K562 (cell line): Measurements from ENCODE around the gene UBAP2. TPM values are rescaled to one million over a fixed set of nuclear protein-coding genes. Genes with fewer than 3 reads are reported as not detected.

ENCODE experiments used
- ATF7 ChIP-seq: fragments of 450-650 bp; IDR thresholded peaks from 2 replicates; pipeline ENCODE4 v1.7.1; 2014; ENCODE audit warnings: mild to moderate bottlenecking, moderate library complexity
- E2F3 ChIP-seq: fragments of 250-450 bp; sonication (Bioruptor Pico); IDR thresholded peaks from 2 replicates; pipeline ENCODE4 v1.4.0; 2020; ENCODE audit warnings: mild to moderate bottlenecking
- ETS1 ChIP-seq: conservative IDR thresholded peaks from 2 replicates; pipeline ENCODE4 v1.6.1; 2011; ENCODE audit warnings: low read depth, mild to moderate bottlenecking, low read length; ENCODE audit not compliant: control insufficient read depth
- FOXM1 ChIP-seq, 2 experiments: fragments of 450-650 bp in 1 of 2; sonication (generic) in 1 of 2; formaldehyde crosslinking in 1 of 2; IDR thresholded peaks; 2 replicates each; pipeline versions ENCODE4 v1.6.1 to v1.9.0; 2017 to 2022; ENCODE audit warnings: low read depth in 2 of 2, mild to moderate bottlenecking in 2 of 2, missing genetic modification reagents in 1 of 2, moderate library complexity in 1 of 2
- MAZ ChIP-seq, 2 experiments: fragments of 450-650 bp in 1 of 2; sonication (generic) in 1 of 2; formaldehyde crosslinking; IDR thresholded peaks in 1 of 2; conservative IDR thresholded peaks in 1 of 2; 2 replicates each; pipeline versions ENCODE4 v1.4.0 to v1.5.0; 2020; ENCODE audit warnings: mild to moderate bottlenecking in 1 of 2, missing genetic modification reagents in 1 of 2
- MYNN ChIP-seq, 2 experiments: sonication (generic); formaldehyde crosslinking in 1 of 2; IDR thresholded peaks; 2 replicates each; pipeline versions ENCODE4 v1.5.0 to v1.6.1; 2016 to 2020; ENCODE audit warnings: antibody characterized with exemption in 1 of 2, missing genetic modification reagents in 1 of 2
- NR1H2 ChIP-seq: sonication (generic); formaldehyde crosslinking; IDR thresholded peaks from 2 replicates; pipeline ENCODE4 v1.4.0; 2020; ENCODE audit warnings: mild to moderate bottlenecking, missing genetic modification reagents
- POLR2H ChIP-seq: IDR thresholded peaks from 2 replicates; pipeline ENCODE4 v1.6.1; 2016; ENCODE audit warnings: missing genetic modification characterization, low read depth, mild to moderate bottlenecking, control low read depth, missing compliant biosample characterization, moderate library complexity
- RBM39 ChIP-seq: fragments of 200-400 bp; formaldehyde crosslinking; optimal IDR thresholded peaks from 2 replicates; pipeline ENCODE3; 2018; ENCODE audit warnings: low read depth, low read length
- RNF2 ChIP-seq: sonication (generic); IDR thresholded peaks from 2 replicates; pipeline ENCODE4 v1.6.1; 2016
- SMARCC2 ChIP-seq: fragments of 450-650 bp; IDR thresholded peaks from 2 replicates; pipeline ENCODE4 v1.6.1; 2017; ENCODE audit warnings: antibody characterized with exemption, moderate library complexity, mild to moderate bottlenecking, low read depth
- THRAP3 ChIP-seq: fragments of 450-650 bp; IDR thresholded peaks from 2 replicates; pipeline ENCODE4 v1.6.1; 2016; ENCODE audit warnings: mild to moderate bottlenecking, inconsistent platforms, borderline replicate concordance
- ZBTB40 ChIP-seq, 2 experiments: fragments of 450-650 bp in 1 of 2; sonication (generic) in 1 of 2; formaldehyde crosslinking in 1 of 2; IDR thresholded peaks; 2 replicates each; pipeline versions ENCODE4 v1.7.1 to v1.9.0; 2016 to 2022; ENCODE audit warnings: inconsistent platforms in 1 of 2, mild to moderate bottlenecking in 1 of 2, missing genetic modification reagents in 1 of 2
- ZFX ChIP-seq: sonication (generic); formaldehyde crosslinking; IDR thresholded peaks from 2 replicates; pipeline ENCODE4 v1.8.0; 2022; ENCODE audit warnings: mild to moderate bottlenecking, missing genetic modification reagents, moderate library complexity
- ZNF644 ChIP-seq: fragments of 200-800 bp; sonication (Bioruptor generic); IDR thresholded peaks from 2 replicates; pipeline ENCODE4 v1.6.1; 2016; ENCODE audit warnings: low read depth, missing genetic modification characterization, missing compliant biosample characterization
- ZNF785 ChIP-seq: fragments of 250-450 bp; sonication (Bioruptor Pico); IDR thresholded peaks from 2 replicates; pipeline ENCODE4 v1.4.0; 2020; ENCODE audit warnings: mild to moderate bottlenecking
- polyA plus RNA-seq, 8 experiments: library from polyadenylated mRNA; depleted of rRNA in 4 of 8; stranded (reverse) in 5 of 8; unstranded in 3 of 8; fragments of >200 nt; fragmentation: Nextera tagmentation in 2 of 8; fragmentation: Illumina TruSeq in 1 of 8; extraction: Ambion mirVana in 2 of 8; extraction: Trizol in 1 of 8; gene quantifications; 2 replicates each; pipeline versions ENCODE4 v1.2.1 to v1.2.3, GENCODE V29; 2011 to 2014; ENCODE audit warnings: inconsistent platforms in 1 of 8, missing spikeins in 1 of 8
- total RNA-seq, 7 experiments: library from RNA; depleted of rRNA in 6 of 7; stranded (reverse); fragments of >200 nt in 6 of 7; fragmentation: Illumina TruSeq in 2 of 7; extraction: Trizol in 2 of 7; gene quantifications; 2 replicates each; pipeline versions ENCODE4 v1.2.1 to v1.2.3, GENCODE V29; 2011 to 2021; ENCODE audit warnings: low replicate concordance in 1 of 7

UBAP2 gene
- total and polyA plus RNA-seq, 9 of the 15 experiments (the other 6 are each of a cell fraction or from before 2014, with no cell fraction given) = 8.7 to 47.9 (median 18.7) TPM

DNA sequence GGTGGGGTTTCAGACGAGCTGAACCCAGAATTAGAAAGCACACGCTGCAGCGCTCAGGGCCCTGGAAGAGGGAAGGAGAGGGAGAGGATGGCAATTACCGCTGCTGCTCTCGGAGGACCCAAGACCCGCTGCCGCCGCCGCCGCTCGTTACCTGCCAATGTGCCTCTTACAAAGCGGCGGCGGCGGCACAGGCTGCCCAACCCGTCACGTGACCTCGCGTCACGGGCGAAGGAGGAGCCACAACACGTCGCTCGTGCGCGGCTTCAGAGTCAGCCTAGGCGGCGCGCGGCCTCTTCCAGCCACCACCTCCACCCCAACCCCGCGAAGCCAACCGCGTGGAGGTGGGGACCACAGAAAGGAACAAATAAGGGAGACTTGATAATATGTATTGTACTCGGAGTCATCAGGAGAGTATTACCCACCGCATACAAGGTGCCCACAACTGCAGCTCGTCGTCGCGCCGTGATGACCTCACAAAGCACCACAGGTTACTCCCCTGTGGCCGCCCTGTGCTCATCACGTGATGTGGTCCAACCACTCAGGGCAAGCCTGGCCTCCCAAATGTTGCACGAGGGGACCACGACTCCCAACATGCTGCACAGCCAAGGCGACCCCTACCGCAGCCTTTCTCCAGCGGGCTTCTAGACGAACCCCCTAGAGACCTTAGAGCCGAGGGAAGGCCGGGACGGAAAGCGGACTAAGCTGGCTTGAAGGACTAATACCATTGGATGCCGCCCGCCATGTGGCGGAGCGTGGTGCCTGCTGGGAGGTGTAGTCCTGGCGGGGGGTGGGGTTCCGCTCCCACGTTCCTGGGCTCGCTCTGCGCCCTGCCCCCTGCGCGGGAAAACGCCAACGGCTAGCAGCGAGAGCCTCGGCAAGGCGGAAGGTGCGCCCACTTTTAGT, at the start of gene UBAP2 (continued):
- TF ChIP-seq POLR2H = peak; percentile 85
- TF ChIP-seq THRAP3 = no peak
- TF ChIP-seq MAZ (CRISPR knock-in tag; conservative IDR thresholded peaks at IDR 0.05 in 1 of 2, IDR thresholded peaks at IDR 0.05 in 1 of 2) = peak; percentile 60 to 88
- peak; percentile 98 for TF ChIP-seq E2F3
- TF ChIP-seq SMARCC2 = no peak
- peak; percentile 11; the same call in 1 of the 2 replicates for TF ChIP-seq ZBTB40 (IDR thresholded peaks at IDR 0.05)
- TF ChIP-seq ZBTB40 (CRISPR knock-in tag; IDR thresholded peaks at IDR 0.05) = no peak
- TF ChIP-seq RNF2 = peak; percentile 89
- peak; percentile 22; the same call in 1 of the 2 replicates for TF ChIP-seq ZNF644
- 0 out of 2 replicates have a peak, but pooled peaks have one; percentile 40 for TF ChIP-seq NR1H2 (CRISPR knock-in tag)
- TF ChIP-seq ZFX (CRISPR knock-in tag) = peak; percentile 88
- no peak for TF ChIP-seq ZNF785 (CRISPR knock-in tag)
- TF ChIP-seq RBM39 = no peak
- peak; percentile 73; the same call in 1 of the 2 replicates for TF ChIP-seq ETS1
- peak; percentile 74 for TF ChIP-seq ATF7
- peak; percentile 69; the same call in 1 of the 2 replicates for TF ChIP-seq MYNN (IDR thresholded peaks at IDR 0.05)
- no peak for TF ChIP-seq MYNN (CRISPR knock-in tag; IDR thresholded peaks at IDR 0.05)
- TF ChIP-seq FOXM1 (IDR thresholded peaks at IDR 0.05; ENCODE audit: low read depth) = 0 out of 2 replicates have a peak, but pooled peaks have one; percentile 8
- peak; percentile 74; the same call in 1 of the 2 replicates for TF ChIP-seq FOXM1 (CRISPR knock-in tag; IDR thresholded peaks at IDR 0.05; ENCODE audit: low read depth)
